HFFc6 (cell line): ENCODE results near the gene CCDC50. TPM values are rescaled to one million over a fixed set of nuclear protein-coding genes. Genes with fewer than 3 reads are reported as not detected.

Experiments used
- DNase-seq: peaks from one replicate; pipeline ENCODE4 v3.0.0-alpha.2; 2018
- H3K27ac Mint-ChIP-seq: 2 replicates; pipeline ENCODE4 v1.8.0; 2020; ENCODE audit warnings: mild to moderate bottlenecking, mixed read lengths
- H3K27me3 Mint-ChIP-seq: 2 replicates; pipeline ENCODE4 v1.8.0; 2021; ENCODE audit warnings: mild to moderate bottlenecking, moderate library complexity, mixed read lengths; ENCODE audit not compliant: insufficient read depth
- H3K36me3 Mint-ChIP-seq: 2 replicates; pipeline ENCODE4 v1.8.0; 2021; ENCODE audit warnings: low read depth, mixed read lengths
- H3K4me1 Mint-ChIP-seq: 2 replicates; pipeline ENCODE4 v1.8.0; 2020; ENCODE audit warnings: low read depth, mixed read lengths
- H3K4me3 Mint-ChIP-seq: 2 replicates; pipeline ENCODE4 v1.8.0; 2020; ENCODE audit warnings: mild to moderate bottlenecking, moderate library complexity, mixed read lengths
- H3K9me3 Mint-ChIP-seq: 2 replicates; pipeline ENCODE4 v1.8.0; 2020; ENCODE audit warnings: mild to moderate bottlenecking, mixed read lengths
- CTCF ChIP-seq: fragments of 200-600 bp; sonication (generic); IDR thresholded peaks from 2 replicates; pipeline ENCODE4 v1.5.0; 2021; ENCODE audit warnings: antibody characterized with exemption, mild to moderate bottlenecking
- total RNA-seq, 6 experiments: library from RNA; stranded (reverse); fragmentation: NEBNext Ultra II Directional; extraction: Animal tissue kit (Norgen Biotek cat#: 25700); gene quantifications; 2 replicates in 1 of 6; 3 replicates in 5 of 6; pipeline ENCODE4 v1.2.3, GENCODE V29; 2021

The CCDC50 gene
- total RNA-seq, 6 experiments from 2014 or later = 94.1 to 129 (median 121) TPM

- TF ChIP-seq CTCF = no peak
- H3K4me3 Mint-ChIP-seq = no peak overlapping the region
Measured at GRCh38 chr3:191424881-191425280, 95.7 kb downstream of the CCDC50 start.

GRCh38 chr3:191425322-191425734 lies 96.1 kb downstream of the CCDC50 start:
- Mint-ChIP-seq H3K27ac (no peak overlapping the region), H3K36me3 (no peaks in the 10 kb centered on the region), H3K4me1 (no peaks in the 10 kb centered on the region), H3K27me3 (no peaks in the 10 kb centered on the region), H3K4me3 (no peak overlapping the region), H3K9me3 (no peaks in the 10 kb centered on the region)
- no peak for DNase-seq
- no peak for TF ChIP-seq CTCF

More at GRCh38 chr3:191424881-191425280, 95.7 kb downstream of the CCDC50 start:
- Mint-ChIP-seq H3K27me3 (no peaks in the 10 kb centered on the region), H3K36me3 (no peaks in the 10 kb centered on the region), H3K27ac (no peak overlapping the region), H3K9me3 (no peaks in the 10 kb centered on the region), H3K4me1 (no peaks in the 10 kb centered on the region)
- no peak for DNase-seq

GRCh38 chr3:191426311-191426710 lies 97.1 kb downstream of the CCDC50 start:
- Mint-ChIP-seq H3K36me3 (no peaks in the 10 kb centered on the region), H3K4me1 (no peaks in the 10 kb centered on the region), H3K27ac (no peak overlapping the region), H3K4me3 (no peak overlapping the region), H3K9me3 (no peaks in the 10 kb centered on the region), H3K27me3 (no peaks in the 10 kb centered on the region)
- no peak for TF ChIP-seq CTCF
- no peak for DNase-seq

- no peak overlapping the region for H3K27ac Mint-ChIP-seq
- no peaks in the 10 kb centered on the region for H3K4me1 Mint-ChIP-seq
- no peaks in the 10 kb centered on the region for H3K27me3 Mint-ChIP-seq
- no peak for TF ChIP-seq CTCF
- no peak for DNase-seq
- H3K4me3 Mint-ChIP-seq = no peak overlapping the region
- H3K36me3 Mint-ChIP-seq = no peaks in the 10 kb centered on the region
- no peaks in the 10 kb centered on the region for H3K9me3 Mint-ChIP-seq
Measured at GRCh38 chr3:191428177-191428576, 99.0 kb downstream of the CCDC50 start.

- Mint-ChIP-seq H3K9me3 (no peaks in the 10 kb centered on the region), H3K4me1 (no peaks in the 10 kb centered on the region), H3K27me3 (no peaks in the 10 kb centered on the region), H3K4me3 (no peak overlapping the region), H3K27ac (no peak overlapping the region), H3K36me3 (no peaks in the 10 kb centered on the region)
- no peak for DNase-seq
- TF ChIP-seq CTCF = no peak
Measured at GRCh38 chr3:191430103-191430502, 100.9 kb downstream of the CCDC50 start.
